ENCODE data around the gene HOXB3.

DNA sequence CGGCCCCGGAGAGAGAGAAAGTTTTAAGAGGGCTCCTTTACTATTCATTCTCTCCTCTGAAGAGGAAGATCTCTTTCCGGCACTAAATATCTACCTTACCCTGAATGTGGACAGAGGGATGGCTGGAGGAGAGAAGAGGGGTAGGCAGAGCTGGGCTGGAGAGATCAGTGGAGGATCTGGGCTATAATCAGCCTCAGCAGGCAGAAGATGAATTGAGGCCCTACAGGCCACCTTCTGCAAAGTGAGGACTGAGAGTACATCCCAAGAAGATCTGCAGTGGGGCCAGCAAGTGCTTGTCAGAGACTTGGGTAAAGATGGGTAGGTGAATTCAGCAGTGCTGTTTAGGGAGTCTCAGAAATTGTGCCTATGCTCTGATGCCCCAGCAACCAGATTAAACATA, 52.7 kb downstream of the HOXB3 start:
- TF ChIP-seq, protein P1, sequence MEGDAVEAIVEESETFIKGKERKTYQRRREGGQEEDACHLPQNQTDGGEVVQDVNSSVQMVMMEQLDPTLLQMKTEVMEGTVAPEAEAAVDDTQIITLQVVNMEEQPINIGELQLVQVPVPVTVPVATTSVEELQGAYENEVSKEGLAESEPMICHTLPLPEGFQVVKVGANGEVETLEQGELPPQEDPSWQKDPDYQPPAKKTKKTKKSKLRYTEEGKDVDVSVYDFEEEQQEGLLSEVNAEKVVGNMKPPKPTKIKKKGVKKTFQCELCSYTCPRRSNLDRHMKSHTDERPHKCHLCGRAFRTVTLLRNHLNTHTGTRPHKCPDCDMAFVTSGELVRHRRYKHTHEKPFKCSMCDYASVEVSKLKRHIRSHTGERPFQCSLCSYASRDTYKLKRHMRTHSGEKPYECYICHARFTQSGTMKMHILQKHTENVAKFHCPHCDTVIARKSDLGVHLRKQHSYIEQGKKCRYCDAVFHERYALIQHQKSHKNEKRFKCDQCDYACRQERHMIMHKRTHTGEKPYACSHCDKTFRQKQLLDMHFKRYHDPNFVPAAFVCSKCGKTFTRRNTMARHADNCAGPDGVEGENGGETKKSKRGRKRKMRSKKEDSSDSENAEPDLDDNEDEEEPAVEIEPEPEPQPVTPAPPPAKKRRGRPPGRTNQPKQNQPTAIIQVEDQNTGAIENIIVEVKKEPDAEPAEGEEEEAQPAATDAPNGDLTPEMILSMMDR (IDR thresholded peaks at IDR 0.05), result no peak
- TF ChIP-seq POLR2AphosphoS5 (IDR thresholded peaks at IDR 0.05) (no peak), EP300 (IDR thresholded peaks at IDR 0.05) (no peak), POLR2A (IDR thresholded peaks at IDR 0.05) (no peak)
